D721Med (cell line): Measurements from ENCODE around the gene WWC1.
"Not testable (repeated sequence)": the region's sequence is repeated elsewhere in the genome, so short reads cannot be mapped to it uniquely, and the experiment has no call there.

Experiments used
- DNase-seq: peaks from one replicate; pipeline ENCODE4 v3.0.0; 2011; ENCODE audit warnings: low spot score; ENCODE audit not compliant: insufficient read length
- FAIRE-seq: peaks from 2 replicates; lab custom pipeline; 2011; peaks lifted over from hg19 to GRCh38; lab: Jason Lieb, UNC
- TF ChIP-seq, protein P1 (sequence below): IDR thresholded peaks from 2 replicates; pipeline ENCODE4 v1.5.1; 2012; ENCODE audit warnings: mild to moderate bottlenecking, control low read depth; ENCODE audit not compliant: insufficient read depth; ENCODE audit errors: missing control alignments

Gene WWC1

GRCh38 chr5:168337361-168337760, 45.9 kb downstream of the WWC1 start:
- TF ChIP-seq, protein P1, sequence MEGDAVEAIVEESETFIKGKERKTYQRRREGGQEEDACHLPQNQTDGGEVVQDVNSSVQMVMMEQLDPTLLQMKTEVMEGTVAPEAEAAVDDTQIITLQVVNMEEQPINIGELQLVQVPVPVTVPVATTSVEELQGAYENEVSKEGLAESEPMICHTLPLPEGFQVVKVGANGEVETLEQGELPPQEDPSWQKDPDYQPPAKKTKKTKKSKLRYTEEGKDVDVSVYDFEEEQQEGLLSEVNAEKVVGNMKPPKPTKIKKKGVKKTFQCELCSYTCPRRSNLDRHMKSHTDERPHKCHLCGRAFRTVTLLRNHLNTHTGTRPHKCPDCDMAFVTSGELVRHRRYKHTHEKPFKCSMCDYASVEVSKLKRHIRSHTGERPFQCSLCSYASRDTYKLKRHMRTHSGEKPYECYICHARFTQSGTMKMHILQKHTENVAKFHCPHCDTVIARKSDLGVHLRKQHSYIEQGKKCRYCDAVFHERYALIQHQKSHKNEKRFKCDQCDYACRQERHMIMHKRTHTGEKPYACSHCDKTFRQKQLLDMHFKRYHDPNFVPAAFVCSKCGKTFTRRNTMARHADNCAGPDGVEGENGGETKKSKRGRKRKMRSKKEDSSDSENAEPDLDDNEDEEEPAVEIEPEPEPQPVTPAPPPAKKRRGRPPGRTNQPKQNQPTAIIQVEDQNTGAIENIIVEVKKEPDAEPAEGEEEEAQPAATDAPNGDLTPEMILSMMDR = no peak
- FAIRE-seq (no peak), DNase-seq (no peak)

- TF ChIP-seq, protein P1 = no peak
- no peak for DNase-seq
- FAIRE-seq = no peak
Measured at GRCh38 chr5:168339109-168339771, 47.8 kb downstream of the WWC1 start.

- FAIRE-seq, DNase-seq: not testable (repeated sequence)
Measured at GRCh38 chr5:168339772-168340140, 48.3 kb downstream of the WWC1 start.

- DNase-seq (no peak), FAIRE-seq (no peak)
- TF ChIP-seq, protein P1 = no peak
Measured at GRCh38 chr5:168340487-168340886, 49.0 kb downstream of the WWC1 start.

GRCh38 chr5:168341178-168341577, 49.7 kb downstream of the WWC1 start:
- no peak for DNase-seq
- TF ChIP-seq, protein P1 = no peak
- FAIRE-seq = no peak

GRCh38 chr5:168342151-168342825, 50.8 kb downstream of the WWC1 start:
- no peak for FAIRE-seq
- no peak for DNase-seq
- TF ChIP-seq, protein P1 = no peak

GRCh38 chr5:168342985-168343384, 51.5 kb downstream of the WWC1 start:
- FAIRE-seq = no peak
- TF ChIP-seq, protein P1 = no peak
- DNase-seq = no peak
